BE2C (cell line): Measurements from ENCODE around the gene NXPH4.

Experiments
- DNase-seq: peaks from one replicate; pipeline ENCODE4 v3.0.0-alpha.2; 2020
- H3K27me3 ChIP-seq: fragments of 250-450 bp; sonication (Bioruptor Pico); 2 replicates; pipeline ENCODE4 v1.5.1; 2020; ENCODE audit warnings: mild to moderate bottlenecking
- H3K36me3 ChIP-seq: fragments of 250-450 bp; sonication (Bioruptor Pico); 2 replicates; pipeline ENCODE4 v1.5.1; 2020; ENCODE audit warnings: mild to moderate bottlenecking
- H3K4me1 ChIP-seq: fragments of 250-450 bp; sonication (Bioruptor Pico); 2 replicates; pipeline ENCODE4 v1.5.1; 2020
- H3K4me3 ChIP-seq: 2 replicates; pipeline ENCODE4 v1.5.1; 2011; ENCODE audit warnings: low read depth, low read length
- H3K9me3 ChIP-seq: fragments of 250-450 bp; sonication (Bioruptor Pico); 2 replicates; pipeline ENCODE4 v1.5.1; 2020
- CTCF ChIP-seq: IDR thresholded peaks from 2 replicates; pipeline ENCODE4 v1.5.1; 2012; ENCODE audit warnings: mild to moderate bottlenecking, low read depth, low read length

NXPH4 gene

DNA sequence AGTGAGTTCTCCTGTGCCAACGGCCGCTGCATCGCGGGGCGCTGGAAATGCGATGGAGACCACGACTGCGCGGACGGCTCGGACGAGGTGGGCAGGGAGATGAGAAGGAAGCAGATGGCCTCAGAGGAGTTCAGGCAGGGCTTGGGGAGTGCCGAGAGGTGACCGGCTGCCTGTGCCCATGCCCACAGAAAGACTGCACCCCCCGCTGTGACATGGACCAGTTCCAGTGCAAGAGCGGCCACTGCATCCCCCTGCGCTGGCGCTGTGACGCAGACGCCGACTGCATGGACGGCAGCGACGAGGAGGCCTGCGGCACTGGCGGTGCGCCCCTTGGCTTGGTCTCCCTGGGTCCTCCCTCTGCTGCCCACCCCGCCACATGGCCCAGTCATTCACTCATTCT is 13.4 kb upstream of the NXPH4 start:
- no peaks in the 10 kb centered on the region for H3K9me3 ChIP-seq
- no peak overlapping the region for H3K4me3 ChIP-seq
- DNase-seq, result no peak
- no peak for TF ChIP-seq CTCF
- no peaks in the 10 kb centered on the region for H3K27me3 ChIP-seq
- no peaks in the 10 kb centered on the region for H3K4me1 ChIP-seq
- no peaks in the 10 kb centered on the region for H3K36me3 ChIP-seq

- Histone ChIP-seq H3K4me1 (no peaks in the 10 kb centered on the region), H3K27me3 (no peaks in the 10 kb centered on the region), H3K9me3 (no peaks in the 10 kb centered on the region), H3K36me3 (no peaks in the 10 kb centered on the region), H3K4me3 (no peak overlapping the region)
- no peak for TF ChIP-seq CTCF
- DNase-seq, result no peak
Observed at GRCh38 chr12:57203791-57204190, 12.8 kb upstream of the NXPH4 start.

DNA sequence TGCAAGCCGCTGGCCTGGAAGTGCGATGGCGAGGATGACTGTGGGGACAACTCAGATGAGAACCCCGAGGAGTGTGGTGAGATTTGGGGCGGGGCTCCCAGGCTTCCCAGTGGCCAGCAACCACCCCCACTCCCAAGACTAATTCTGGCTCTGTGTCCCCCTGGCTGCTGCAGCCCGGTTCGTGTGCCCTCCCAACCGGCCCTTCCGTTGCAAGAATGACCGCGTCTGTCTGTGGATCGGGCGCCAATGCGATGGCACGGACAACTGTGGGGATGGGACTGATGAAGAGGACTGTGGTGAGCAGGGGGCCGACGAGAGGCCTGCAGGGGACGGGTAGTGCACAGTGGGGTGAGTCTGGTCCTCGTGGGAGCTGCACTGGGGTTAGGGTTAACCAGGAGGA is 12.1 kb upstream of the NXPH4 start:
- no peak for DNase-seq
- H3K27me3 ChIP-seq, result no peaks in the 10 kb centered on the region
- no peaks in the 10 kb centered on the region for H3K36me3 ChIP-seq
- no peaks in the 10 kb centered on the region for H3K9me3 ChIP-seq
- no peaks in the 10 kb centered on the region for H3K4me1 ChIP-seq
- TF ChIP-seq CTCF, result no peak
- no peak overlapping the region for H3K4me3 ChIP-seq

- no peaks in the 10 kb centered on the region for H3K27me3 ChIP-seq
- H3K9me3 ChIP-seq, result no peaks in the 10 kb centered on the region
- H3K36me3 ChIP-seq, result no peaks in the 10 kb centered on the region
- no peak for DNase-seq
- no peak for TF ChIP-seq CTCF
- no peak overlapping the region for H3K4me3 ChIP-seq
- H3K4me1 ChIP-seq, result no peaks in the 10 kb centered on the region
Observed at GRCh38 chr12:57205186-57205585, 11.4 kb upstream of the NXPH4 start.

GRCh38 chr12:57205931-57206330 is 10.7 kb upstream of the NXPH4 start:
- TF ChIP-seq CTCF, result no peak
- H3K9me3 ChIP-seq, result no peaks in the 10 kb centered on the region
- no peak for DNase-seq
- H3K36me3 ChIP-seq, result no peaks in the 10 kb centered on the region
- H3K4me3 ChIP-seq, result no peak overlapping the region
- no peaks in the 10 kb centered on the region for H3K27me3 ChIP-seq
- H3K4me1 ChIP-seq, result no peaks in the 10 kb centered on the region

DNA sequence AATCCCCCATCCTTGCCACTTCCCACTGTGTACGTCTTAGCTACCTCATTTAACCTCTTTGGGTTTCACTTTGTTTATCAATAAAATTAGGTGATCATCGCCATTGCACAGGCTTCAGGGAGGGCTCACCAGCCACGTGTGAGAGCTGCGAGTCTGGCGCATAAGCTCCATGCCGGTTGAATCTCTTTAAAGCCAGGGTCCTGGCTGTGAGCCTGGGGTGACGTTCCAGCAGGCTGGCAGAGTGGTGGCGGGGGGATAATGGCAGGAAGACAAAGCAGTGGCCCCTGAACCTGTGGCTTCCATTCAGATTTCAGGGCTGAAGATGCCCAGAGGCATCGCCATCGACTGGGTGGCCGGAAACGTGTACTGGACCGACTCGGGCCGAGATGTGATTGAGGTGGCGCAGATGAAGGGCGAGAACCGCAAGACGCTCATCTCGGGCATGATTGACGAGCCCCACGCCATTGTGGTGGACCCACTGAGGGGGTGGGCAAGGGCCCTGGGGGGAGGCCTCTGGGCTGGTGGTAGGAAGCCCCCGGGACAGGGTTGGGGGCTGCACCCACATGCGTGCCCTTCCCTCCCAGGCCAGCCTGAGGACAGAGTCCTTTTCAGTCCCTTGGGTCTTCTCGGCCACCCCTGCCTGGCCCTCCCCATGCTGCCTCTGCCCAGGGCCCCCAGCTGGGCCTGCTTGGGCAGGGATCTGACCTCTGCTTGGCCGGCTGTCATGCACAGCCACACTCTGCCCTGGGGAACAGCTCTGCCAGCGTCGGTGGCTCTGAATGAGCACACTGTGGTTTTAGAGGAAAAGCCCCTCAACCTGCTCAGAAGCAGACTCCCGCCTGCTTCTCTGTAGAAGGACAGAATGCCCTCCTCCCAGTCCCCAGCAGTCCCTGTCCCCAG is 8.6 kb upstream of the NXPH4 start:
- Histone ChIP-seq H3K36me3 (no peaks in the 10 kb centered on the region), H3K4me1 (no peaks in the 10 kb centered on the region), H3K27me3 (no peaks in the 10 kb centered on the region), H3K4me3 (no peak overlapping the region), H3K9me3 (no peaks in the 10 kb centered on the region)
- TF ChIP-seq CTCF, result no peak
- no peak for DNase-seq
